ENCODE measurements around the gene NTNG1.
"Not testable (repeated sequence)": the region's sequence is repeated elsewhere in the genome, so short reads cannot be mapped to it uniquely, and the experiment has no call there.

The NTNG1 gene

GRCh38 chr1:107202007-107202406, 61.2 kb downstream of the NTNG1 start:
- no peak for DNase-seq

DNA sequence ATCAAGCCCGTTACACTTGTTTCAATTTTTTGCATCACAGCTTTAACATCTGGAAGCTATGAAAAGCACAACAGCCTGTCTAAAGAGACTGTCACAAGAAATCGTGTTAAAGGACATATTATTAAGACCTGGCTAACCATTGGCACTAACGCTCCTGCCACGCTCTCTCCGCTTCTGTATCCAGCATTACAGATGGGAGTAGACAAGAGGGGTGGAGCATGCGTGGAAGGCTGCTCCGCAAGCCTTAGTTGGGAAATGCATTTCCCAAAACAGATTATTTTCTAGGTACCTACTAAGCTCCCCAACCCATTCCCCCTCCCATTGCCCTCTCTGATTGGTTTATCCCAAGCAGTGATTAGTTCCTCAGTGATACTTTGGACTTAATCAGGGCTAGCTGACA, 72.4 kb downstream of the NTNG1 start:
- DNase-seq, result no peak

DNA sequence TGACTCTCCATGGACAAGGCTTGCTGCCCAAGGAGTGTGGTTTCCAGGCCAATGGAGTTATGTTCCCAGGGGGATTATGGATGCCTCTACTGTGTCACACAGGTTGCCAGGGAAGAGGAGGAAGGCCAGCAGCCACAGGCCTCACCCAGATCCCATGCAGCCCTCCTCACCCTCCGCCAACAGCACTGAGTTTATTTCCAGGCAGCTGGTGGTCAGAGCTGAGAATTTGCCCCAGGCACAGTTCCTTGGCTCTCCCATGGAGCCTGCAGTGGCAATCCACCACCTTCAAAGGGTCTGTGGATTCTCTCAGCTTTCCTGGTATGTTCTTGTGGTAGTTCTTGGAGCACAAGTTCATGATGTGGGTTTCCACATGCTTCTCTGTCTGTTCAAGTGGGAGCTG, 79.2 kb downstream of the NTNG1 start:
- DNase-seq, result no peak

GRCh38 chr1:107225706-107226105, 84.9 kb downstream of the NTNG1 start:
- peak in 1 of 2 experiments; percentile 9 for DNase-seq

DNA sequence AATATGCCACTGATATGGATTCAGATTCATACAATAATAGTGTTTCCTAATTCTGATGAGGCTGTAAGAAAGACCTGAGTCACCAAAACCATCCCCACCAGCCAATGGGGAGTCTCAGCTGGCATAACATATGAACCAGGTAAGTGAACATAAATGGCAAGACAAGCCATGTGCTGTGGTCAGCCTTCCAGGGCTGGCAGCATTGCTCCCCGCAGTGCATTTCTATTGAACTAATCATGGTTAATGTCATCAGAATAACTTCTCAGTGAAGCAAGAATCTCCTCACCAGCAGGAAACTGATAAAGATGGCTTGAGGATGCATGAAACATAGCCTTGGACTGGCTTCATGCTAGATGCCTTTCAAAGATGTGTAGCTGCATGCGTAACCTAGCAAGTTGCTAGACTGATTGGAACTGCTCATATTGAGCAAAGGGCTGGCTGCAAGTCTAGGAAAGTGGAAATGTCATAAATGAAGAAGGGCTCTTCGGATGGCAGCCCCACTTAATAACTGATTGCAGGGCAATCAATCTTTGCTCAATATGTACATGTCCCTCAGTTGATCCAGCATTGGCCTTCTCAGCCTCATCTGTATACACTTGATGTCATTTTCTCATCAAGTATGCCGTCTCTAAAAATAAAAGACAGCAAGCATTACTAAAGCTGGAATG, 88.0 kb downstream of the NTNG1 start:
- no peak for DNase-seq

- no peak for DNase-seq
These were observed 88.9 kb downstream of the NTNG1 start for GRCh38 chr1:107229711-107230110.

- peak in 1 of 2 experiments; percentile 47 for DNase-seq
These were observed 89.3 kb downstream of the NTNG1 start for GRCh38 chr1:107230121-107230520.

GRCh38 chr1:107231291-107231690, 90.5 kb downstream of the NTNG1 start:
- peak in 1 of 2 experiments; percentile 64 for DNase-seq

GRCh38 chr1:107232426-107232825, 91.6 kb downstream of the NTNG1 start:
- DNase-seq, result no peak

GRCh38 chr1:107236760-107237159, 95.9 kb downstream of the NTNG1 start:
- not testable (repeated sequence) for DNase-seq

- no peak for DNase-seq
These were observed 102.6 kb downstream of the NTNG1 start for GRCh38 chr1:107243461-107243860.

GRCh38 chr1:107244709-107245500, 104.1 kb downstream of the NTNG1 start:
- peak in 1 of 2 experiments; percentile 24 for DNase-seq

GRCh38 chr1:107246775-107247345, 106.0 kb downstream of the NTNG1 start:
- DNase-seq, result no peak

- DNase-seq, result no peak
These were observed 106.8 kb downstream of the NTNG1 start for GRCh38 chr1:107247679-107248078.

- DNase-seq, result no peak
These were observed 109.3 kb downstream of the NTNG1 start for GRCh38 chr1:107250169-107250568.

- no peak for DNase-seq
These were observed 110.2 kb downstream of the NTNG1 start for GRCh38 chr1:107251083-107251482.

DNA sequence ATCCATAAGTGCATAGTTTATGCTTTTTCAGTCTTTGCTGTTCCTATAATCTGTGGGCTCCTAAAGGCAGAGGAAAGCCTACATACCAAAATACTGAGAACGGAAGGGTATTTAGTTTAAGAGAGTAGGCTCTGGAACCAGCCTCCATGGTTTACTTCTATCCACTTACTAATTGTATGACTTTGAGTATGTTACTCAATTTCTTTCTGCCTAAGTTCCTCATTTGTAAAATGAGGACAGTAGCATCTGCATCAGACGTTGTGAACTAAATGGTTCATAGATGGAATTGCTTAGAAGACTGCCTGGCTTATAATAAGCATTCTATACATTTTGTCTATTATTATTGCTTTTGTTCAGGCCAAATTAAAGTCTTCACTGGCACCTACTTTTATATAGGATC, 111.0 kb downstream of the NTNG1 start:
- DNase-seq, result no peak

GRCh38 chr1:107252271-107252670, 111.4 kb downstream of the NTNG1 start:
- no peak for DNase-seq

GRCh38 chr1:107254306-107254705, 113.5 kb downstream of the NTNG1 start:
- no peak for DNase-seq

- DNase-seq, result no peak
These were observed 114.6 kb downstream of the NTNG1 start for GRCh38 chr1:107255469-107255868.

GRCh38 chr1:107262467-107263286, 121.8 kb downstream of the NTNG1 start:
- DNase-seq, result no peak

- no peak for DNase-seq
These were observed 122.6 kb downstream of the NTNG1 start for GRCh38 chr1:107263291-107263915.

DNA sequence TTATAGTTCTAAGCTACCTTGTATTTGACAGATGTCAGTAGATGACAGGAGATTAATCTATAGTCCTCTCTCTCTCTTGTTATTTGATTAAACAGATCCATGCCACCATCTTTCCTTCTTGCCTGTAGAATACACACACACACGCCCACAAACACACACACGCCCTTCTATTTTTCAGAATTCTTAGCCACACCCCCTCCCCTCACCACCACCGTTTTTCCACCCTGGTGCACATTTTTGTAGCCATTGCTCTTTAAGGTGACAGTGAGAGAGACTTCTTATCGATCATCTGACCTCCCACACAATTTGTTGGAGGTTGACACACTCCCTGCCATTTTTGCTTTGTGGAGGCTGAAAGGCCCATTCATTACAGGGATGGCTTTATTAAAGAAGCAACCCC, 123.2 kb downstream of the NTNG1 start:
- DNase-seq, result no peak

Measured in NCI-H526 (cell line).